Measurements from ENCODE around the gene ERCC6L2.
A peak's percentile ranks its signal among the peaks of the same experiment; 100 is the strongest.

ERCC6L2 gene

DNA sequence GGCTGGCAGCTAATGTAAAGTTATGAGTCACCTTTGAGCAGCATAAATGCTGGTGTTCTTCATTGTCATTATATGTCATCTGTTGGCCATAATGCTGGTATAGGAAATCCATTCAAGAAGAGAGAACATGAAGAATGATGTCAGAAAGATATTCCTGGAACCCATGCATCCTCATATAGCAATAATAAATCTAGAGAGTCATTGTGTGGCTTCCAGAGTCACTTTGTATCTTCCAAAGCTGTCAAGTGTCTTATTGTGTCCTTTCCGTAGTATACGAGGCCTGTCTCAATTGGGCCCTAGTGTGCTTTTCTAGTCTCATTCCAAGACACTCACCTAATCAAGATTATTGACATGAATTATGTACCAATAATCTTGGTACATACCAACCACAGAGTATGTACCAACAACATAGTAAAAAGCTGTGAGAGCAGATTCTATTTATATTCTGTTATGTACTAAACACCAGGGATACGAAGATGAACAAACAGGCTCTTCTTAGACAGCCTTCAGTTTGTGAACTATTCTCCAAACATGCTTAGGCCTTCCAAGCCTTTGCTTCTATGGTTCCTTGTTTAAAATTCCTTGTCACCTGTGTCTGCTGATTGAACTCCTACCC is 110.1 kb downstream of the ERCC6L2 start:
- no peak for DNase-seq

DNA sequence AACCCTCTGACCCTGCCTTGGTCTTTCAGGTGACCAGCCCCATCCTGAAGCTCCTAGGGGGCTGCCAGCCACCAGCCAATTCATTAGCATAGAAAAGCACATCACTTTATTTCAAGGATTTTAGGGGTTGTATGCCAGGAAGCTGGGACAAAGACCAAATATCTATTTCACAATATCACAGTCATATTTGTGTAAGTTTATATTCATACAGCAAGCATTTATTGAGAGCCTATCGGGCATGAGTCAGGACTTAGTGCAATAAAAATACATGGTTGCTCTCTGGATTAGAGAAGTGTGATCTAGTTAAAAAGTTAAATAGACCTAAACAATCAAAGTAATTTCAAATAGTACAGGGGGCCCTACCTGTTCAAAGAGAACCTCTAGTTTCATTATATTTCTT is 113.8 kb downstream of the ERCC6L2 start:
- DNase-seq: no peak

DNA sequence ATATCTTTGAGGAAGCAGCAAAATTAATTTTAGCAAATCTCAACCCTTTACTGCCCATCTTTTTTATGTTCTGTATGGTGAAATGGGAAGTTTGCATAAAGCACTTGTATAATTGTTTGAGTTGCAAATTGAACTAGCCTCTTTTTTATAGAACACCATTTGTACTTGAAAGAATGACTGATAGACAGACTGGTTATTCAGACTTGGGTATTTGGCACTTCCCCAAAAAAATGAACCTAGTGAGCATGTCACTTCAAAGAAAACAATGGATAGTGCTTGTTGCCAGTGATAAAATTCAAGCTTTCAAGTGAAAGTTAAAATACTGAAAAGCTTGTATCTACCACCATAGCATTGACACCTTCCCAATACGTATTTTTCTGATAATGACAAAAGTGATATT is 115.8 kb downstream of the ERCC6L2 start:
- no peak for DNase-seq

DNA sequence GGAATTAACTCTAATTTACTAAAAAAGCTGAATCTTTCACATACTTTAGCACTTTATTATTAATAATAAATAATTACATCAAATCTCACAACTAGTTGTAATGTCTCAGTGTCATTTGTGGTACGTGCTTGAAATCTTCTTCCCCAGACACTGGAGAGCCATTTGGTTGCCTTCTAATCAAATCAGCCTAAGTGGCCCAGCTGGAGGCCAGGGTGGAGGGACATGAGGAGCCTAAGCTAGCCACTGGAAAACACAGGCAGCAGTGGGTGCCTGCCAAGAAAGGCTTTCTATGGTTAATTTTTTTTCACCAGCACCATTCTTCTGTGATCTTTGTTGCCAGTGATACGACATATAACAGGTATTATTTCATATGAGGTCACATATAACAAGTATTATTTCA is 117.0 kb downstream of the ERCC6L2 start:
- DNase-seq: no peak

DNA sequence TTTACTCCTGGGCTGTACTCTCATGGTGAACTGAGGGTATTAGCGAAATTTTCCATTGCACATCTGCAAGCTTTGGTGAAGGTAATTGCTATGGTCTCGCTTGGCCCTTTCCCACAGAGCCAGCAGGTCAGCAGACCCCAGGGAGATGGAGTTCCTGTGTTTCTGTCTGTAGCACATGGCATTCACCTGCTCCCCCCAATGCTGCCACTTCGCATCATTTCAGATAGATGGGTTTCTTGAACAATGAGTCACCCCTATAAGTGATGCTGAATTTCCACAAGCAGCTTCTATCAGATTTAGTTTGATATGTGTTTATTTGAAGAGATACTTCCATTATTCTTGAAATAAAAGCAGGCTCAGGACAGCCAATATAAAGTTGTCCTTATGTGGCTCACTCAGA is 117.8 kb downstream of the ERCC6L2 start:
- DNase-seq: no peak

DNA sequence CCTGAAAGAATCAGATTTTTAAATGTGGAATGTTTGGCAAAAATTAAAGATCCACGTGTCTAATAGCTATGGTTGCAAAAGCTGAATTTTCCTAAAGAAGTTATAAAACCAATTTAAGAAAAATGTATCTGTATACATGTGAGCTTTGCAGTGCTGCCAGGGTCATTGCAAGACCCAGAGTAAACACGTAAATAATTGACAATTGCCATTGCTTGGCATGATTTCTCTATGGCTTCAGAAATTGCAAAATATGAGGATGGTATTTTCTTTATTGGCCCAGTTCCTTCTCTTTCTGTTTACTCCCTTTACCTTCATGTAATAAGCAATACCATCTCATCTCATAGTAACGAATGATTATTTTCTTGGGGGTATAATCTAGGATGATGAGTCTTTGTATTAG is 123.9 kb downstream of the ERCC6L2 start:
- DNase-seq: no peak

DNA sequence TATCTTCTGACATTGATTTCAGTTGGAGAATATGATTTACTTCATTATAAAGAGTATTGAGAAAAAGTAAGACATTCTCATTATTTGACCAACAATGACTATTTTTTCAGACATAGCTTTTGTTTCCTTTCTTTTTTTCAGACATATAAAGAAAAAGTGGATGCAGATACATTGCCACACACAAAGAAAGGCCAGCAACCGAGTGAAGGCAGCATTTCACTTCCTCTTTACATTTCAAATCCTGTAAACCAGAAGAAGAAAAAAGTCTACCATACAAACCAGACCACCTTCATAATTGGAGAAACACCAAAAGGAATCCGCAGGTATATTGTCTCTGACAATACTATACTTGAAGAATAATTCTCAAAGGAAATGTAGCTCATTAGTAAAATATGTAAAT is 128.9 kb downstream of the ERCC6L2 start:
- DNase-seq: no peak

DNA sequence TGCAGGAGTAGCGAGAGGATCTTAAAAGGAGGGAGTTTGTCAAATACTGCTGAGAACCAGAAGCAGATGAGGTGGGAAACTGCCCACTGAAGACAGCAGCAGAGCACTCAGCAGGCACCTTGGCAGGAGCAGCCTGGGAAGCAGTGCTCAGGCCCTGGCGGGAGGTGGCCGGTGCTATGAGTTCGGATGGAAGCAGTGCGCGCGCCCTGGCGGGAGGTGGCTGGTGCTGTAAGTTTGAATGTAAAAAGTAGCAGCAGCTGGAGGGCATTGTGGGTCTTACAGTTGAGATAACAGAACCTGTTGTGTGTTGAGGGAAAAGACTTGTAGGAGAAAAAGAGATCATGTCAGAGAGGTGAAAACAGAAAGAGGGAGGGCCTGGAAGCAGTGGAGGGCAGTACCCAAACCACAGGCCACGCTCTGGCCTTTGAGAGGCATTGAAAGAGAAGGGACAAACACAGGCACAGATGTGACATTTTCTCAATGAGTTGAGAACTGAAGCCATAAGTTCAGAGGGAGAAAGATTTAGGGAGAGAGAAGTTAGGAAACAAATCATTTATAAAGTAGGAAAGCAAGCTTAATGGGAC is 130.9 kb downstream of the ERCC6L2 start:
- no peak for DNase-seq

DNA sequence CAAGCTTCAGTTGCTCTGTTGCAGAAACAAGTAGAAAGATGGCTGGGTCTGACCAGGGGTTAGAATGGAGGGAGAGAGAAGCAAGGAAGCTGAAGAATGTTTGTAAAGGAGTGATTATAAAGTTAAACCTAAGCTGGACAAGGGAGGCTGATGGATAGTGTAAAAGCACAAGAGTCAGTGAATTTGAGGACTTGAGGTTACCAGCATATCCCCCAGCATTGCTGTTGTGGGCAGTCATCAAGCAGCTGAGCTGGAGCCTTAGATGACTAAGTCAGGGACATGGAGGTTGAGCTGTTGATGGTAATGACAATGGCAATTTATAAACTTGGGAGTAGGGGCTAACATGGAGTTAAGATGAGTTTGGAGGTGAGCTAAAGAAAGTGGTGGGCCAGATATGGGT is 131.5 kb downstream of the ERCC6L2 start:
- no peak for DNase-seq

DNA sequence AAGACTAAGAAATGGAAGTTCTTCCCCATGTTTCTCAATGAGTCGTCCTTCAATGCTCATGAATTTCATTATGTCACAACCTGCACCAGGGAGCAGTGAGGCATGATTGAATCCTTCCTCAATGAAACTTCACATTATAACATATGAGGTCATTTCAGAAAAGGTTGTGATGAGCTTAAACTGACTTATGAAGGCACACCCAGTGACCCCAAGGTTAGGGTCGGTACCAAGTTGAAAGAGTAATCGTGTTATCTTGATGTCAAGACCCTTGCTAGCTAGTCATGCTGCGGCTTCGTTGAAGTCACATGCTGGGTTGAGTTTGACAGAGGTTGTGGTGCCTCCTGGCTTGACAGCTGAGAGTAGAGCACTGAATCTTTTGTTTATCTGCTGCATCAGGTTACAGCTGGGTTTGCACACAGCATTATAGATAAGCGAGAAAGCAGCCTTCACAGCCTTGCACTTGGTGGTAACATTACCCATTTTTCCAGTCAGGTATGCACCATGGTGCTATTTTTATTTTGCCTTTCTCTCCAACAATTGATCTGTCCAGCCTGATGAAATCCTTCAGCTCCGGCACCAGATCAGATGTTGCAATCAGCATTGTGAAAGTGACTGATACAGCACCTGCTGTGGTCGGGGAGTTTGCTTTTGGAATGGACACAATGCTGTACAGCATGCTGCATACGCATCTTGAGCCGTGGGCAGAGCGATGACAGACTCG is 133.2 kb downstream of the ERCC6L2 start:
- DNase-seq: no peak

DNA sequence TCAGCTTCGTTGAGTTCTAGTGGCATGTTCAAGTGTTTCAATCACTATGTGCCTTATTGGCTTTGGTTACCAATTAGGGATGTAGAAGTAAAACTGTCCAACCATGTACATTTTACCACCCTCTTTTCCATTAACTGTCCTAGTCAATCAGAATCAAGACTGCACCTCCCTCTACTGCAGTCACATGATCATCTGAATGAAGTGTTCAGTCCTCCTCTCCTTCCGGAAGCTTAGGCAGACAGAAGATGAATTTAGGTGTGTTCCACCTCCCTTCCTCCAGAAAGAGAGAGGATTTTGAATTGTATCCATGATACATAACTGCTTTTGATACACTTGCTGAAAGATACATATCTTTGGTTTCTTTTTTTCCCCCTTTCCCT is 133.7 kb downstream of the ERCC6L2 start:
- DNase-seq: no peak

DNA sequence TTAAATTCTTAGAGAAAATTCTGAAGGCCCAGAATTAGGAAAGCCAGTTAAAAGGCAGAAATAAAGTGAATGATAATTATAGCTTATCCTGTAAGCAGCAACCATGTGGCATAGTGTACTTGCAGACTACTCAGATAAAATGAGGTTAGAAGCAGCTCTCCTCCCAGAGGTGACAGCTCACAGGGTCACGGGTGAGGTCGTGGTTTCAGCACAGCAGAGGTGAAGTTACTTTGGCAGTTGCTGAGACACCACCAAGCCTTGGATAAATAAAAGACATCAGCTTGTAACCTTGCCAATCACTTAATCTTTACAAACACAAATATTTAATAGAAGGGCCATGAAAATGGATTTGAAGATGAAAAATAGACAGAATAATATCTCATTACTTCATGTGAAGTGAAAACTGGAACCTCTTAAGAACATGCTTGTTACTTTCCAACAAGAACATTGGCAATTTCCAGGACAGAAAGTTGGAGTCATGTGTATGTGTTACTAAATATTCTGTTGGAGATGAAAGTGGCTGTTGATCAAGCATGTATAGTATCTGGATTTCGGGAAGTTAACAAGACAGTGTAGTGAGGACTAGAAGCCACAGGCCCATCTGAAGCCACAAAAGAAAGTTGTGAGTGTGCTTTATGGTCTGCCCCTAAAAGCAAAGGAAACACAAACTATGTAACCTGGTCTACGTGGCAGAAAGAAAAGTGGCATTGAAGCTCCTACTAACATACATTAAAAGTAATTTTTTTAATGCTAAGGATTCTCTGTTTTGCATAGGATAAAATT is 134.4 kb downstream of the ERCC6L2 start:
- peak; percentile 79 for DNase-seq

DNA sequence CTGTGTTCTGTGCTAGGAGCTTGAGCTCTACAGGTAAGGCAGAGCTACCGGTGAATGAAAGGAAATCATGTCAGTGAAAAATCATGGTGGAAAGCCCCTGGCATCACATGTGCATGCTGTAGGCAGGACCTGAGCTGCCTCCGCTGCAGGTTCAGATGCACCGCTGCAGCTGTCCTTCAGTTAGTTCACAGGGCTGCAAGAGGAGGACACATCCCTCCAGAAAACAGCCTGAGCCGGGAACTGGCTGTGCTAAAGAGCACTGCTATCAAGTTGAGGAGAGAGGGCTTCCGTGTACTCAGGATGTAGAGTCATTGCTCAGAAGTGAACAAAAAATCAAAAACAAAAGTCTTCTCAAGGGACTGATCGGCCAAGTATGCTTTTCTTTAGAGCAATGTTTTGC is 138.6 kb downstream of the ERCC6L2 start:
- peak; percentile 75 for DNase-seq

DNA sequence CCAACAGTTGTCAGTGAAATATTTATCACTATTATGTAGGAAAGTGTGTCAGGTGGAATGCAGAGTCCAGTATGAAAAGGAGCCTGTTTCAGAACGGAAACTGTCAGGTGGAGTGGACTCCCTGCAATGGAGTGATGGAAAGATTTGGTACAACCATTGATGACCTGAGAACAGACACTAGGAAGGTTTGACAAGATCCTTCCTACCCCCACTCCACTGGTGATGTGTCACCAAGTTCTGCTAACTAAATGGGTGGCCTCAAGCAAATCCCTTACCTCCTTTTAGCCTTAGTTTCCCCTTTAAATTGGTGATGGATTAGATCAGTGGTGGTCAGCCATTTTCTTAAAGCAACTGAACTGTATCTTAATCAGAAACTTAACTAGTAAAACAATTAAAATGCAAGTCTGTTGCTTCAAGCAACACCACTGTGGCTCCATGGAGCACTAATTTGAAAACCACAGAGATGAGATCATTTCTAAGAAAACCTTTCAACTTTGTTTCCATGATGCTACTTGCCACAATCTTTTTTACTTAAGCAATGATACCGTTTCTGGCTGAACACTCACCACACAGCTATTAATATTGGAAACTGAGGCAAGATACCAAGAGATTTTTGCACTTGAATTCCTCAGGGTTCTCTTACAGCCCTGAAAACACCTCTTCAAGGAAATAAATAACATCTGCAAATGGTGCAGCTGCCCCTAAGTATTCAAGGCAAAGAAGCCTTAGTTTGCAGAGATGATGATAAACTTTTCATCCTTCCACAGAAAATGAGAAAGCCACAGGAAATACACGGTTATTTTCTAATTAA is 140.6 kb downstream of the ERCC6L2 start:
- no peak for DNase-seq

Data from CD4-positive, alpha-beta T cell treated with Interleukin-15 for 1 hour (primary cell).